Stimulated activated CD8-positive, alpha-beta memory T cell treated with anti-CD3 and anti-CD28 coated beads, Interleukin-12 subunit alpha, Interleukin-12 subunit beta, amount 100 ng/mL, for 1 hour (primary cell): ENCODE results near the gene PLEKHB2.
"Not testable (repeated sequence)": the region's sequence is repeated elsewhere in the genome, so short reads cannot be mapped to it uniquely, and the experiment has no call there.

Experiments used
- DNase-seq: peaks from one replicate; pipeline ENCODE4 v3.0.0-alpha.2; 2020; ENCODE audit warnings: low read depth

PLEKHB2 gene

GRCh38 chr2:131093696-131094462, 11.3 kb upstream of the PLEKHB2 start:
- DNase-seq, result no peak

- no peak for DNase-seq
Observed at GRCh38 chr2:131094463-131095281, 10.5 kb upstream of the PLEKHB2 start.

- no peak for DNase-seq
Observed at GRCh38 chr2:131103165-131103564, 2.0 kb upstream of the PLEKHB2 start.

GRCh38 chr2:131104487-131105155, 515 bp upstream of the PLEKHB2 start:
- peak; percentile 19 for DNase-seq

- DNase-seq, result peak; percentile 18
Observed at GRCh38 chr2:131105950-131106801, 1.0 kb downstream of the PLEKHB2 start.

- no peak for DNase-seq
Observed at GRCh38 chr2:131112529-131112928, 7.4 kb downstream of the PLEKHB2 start.

GRCh38 chr2:131113566-131114227, 8.6 kb downstream of the PLEKHB2 start:
- DNase-seq, result no peak

- DNase-seq, result not testable (repeated sequence)
Observed at GRCh38 chr2:131114950-131115349, 9.8 kb downstream of the PLEKHB2 start.

- no peak for DNase-seq
Observed at GRCh38 chr2:131115752-131116151, 10.6 kb downstream of the PLEKHB2 start.

- DNase-seq, result no peak
Observed at GRCh38 chr2:131120815-131121317, 15.7 kb downstream of the PLEKHB2 start.

GRCh38 chr2:131121464-131121863, 16.3 kb downstream of the PLEKHB2 start:
- no peak for DNase-seq

- no peak for DNase-seq
Observed at GRCh38 chr2:131122496-131122895, 17.4 kb downstream of the PLEKHB2 start.

GRCh38 chr2:131123192-131123591, 18.1 kb downstream of the PLEKHB2 start:
- DNase-seq, result no peak

- no peak for DNase-seq
Observed at GRCh38 chr2:131125195-131125757, 20.1 kb downstream of the PLEKHB2 start.

GRCh38 chr2:131126436-131126835, 21.3 kb downstream of the PLEKHB2 start:
- DNase-seq, result no peak

- no peak for DNase-seq
Observed at GRCh38 chr2:131127076-131127475, 21.9 kb downstream of the PLEKHB2 start.

- DNase-seq, result no peak
Observed at GRCh38 chr2:131127981-131128380, 22.8 kb downstream of the PLEKHB2 start.

GRCh38 chr2:131130298-131130596, 25.1 kb downstream of the PLEKHB2 start:
- DNase-seq, result no peak

GRCh38 chr2:131132729-131133128, 27.6 kb downstream of the PLEKHB2 start:
- DNase-seq, result no peak

GRCh38 chr2:131140581-131140980, 35.4 kb downstream of the PLEKHB2 start:
- DNase-seq, result no peak

GRCh38 chr2:131142849-131143248, 37.7 kb downstream of the PLEKHB2 start:
- no peak for DNase-seq
